GOT3 (cell line): ENCODE data around the gene NACC2.

Source experiments
- DNase-seq: peaks from one replicate; lab custom pipeline; 2025; ENCODE audit warnings: mixed read lengths; lab: John Stamatoyannopoulos, UW

The NACC2 gene

DNA sequence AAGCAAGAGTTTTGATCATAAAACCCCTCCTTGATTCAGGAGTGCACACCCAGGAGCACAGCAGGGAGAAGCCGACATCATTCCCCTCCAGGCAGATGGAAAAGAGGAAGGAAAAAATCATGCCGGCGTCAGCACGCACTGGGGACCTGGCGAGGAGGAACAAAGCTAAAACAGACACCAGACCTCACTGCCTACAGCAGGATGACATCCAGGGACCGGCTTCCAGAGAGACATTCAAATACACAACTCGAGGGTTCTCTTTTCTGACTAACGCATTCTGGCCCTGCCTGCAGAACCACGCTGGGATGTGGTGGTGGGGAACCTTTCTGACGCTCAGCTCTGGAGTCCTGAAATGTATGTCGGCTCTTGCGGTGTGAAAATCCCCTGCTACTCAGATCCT lies 136.6 kb downstream of the NACC2 start:
- DNase-seq: no peak

DNA sequence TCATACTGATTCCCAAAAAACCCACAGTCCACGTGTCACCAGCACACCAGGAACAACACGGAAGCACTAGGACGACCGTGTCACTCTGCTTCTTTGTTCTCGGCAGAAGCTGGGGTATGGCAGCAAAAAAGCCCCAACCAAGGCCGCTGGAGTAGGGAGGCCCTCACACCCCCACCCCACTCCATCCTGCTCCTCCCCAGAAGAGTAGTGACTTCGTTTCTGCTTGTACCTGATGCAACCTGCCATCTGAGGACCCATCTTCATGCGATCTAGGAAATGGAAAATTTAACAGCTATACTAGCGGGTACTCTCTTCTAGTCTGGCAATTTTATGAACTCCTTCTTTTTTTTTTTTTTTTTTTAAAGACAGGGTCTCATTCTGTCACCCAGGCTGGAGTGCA lies 137.7 kb downstream of the NACC2 start:
- no peak for DNase-seq

DNA sequence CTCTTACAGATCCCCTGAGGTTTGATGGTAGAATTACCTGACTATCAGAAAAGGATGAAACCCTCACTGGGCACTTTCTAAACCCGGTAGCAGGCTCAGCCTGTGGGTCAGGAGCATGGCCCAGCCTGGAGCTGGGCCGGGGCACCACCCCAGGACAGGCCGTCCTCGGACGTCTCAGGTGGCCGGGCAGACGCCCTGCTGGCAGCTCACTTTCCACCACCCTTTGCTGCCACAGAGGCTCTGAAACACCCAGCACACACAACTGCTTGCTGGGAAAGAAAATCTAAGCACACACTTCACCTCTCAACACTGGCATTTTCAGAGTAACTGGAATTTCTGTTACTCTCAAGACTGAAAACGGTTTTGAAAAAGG lies 138.3 kb downstream of the NACC2 start:
- DNase-seq: no peak
